ENCODE measurements around the gene RERE.

- TF ChIP-seq CTCF (conservative IDR thresholded peaks at IDR 0.05 in 1 of 2, IDR thresholded peaks at IDR 0.05 in 1 of 2; ENCODE audit: extremely low read depth in 1 of 2, insufficient read depth in 1 of 2, low read depth in 1 of 2, low read length in 2 of 2) (peak in 1 of 2 donors; percentile 16), EZH2 (IDR thresholded peaks at IDR 0.05; ENCODE audit: borderline replicate concordance, low read length) (no peak)
Measured at GRCh38 chr1:8831340-8831739, 13.9 kb upstream of the RERE start.
